DOHH2 (cell line): ENCODE measurements around the gene MUSK.

ENCODE experiments used
- H3F3A ChIP-seq: fragments of 200-600 bp; sonication (generic), shearing (Covaris generic); 2 replicates; pipeline ENCODE4 v1.6.0; 2016; ENCODE audit warnings: antibody characterized with exemption, mild to moderate bottlenecking; ENCODE audit not compliant: control insufficient read depth, insufficient read depth
- H3K27ac ChIP-seq: fragments of 200-600 bp; sonication (generic); 2 replicates; pipeline ENCODE4 v1.5.1; 2014; ENCODE audit warnings: low read depth, mild to moderate bottlenecking, low read length, moderate library complexity
- H3K27me3 ChIP-seq: fragments of 200-600 bp; sonication (generic); 2 replicates; pipeline ENCODE4 v1.6.1; 2014; ENCODE audit warnings: mild to moderate bottlenecking, low read length, mixed read lengths; ENCODE audit not compliant: control insufficient read depth
- H3K36me3 ChIP-seq: fragments of 200-600 bp; sonication (generic); 2 replicates; pipeline ENCODE4 v1.6.1; 2014; ENCODE audit warnings: mild to moderate bottlenecking, low read length, moderate library complexity, mixed read lengths; ENCODE audit not compliant: control insufficient read depth
- H3K4me1 ChIP-seq: fragments of 200-600 bp; sonication (generic); 2 replicates; pipeline ENCODE4 v1.6.1; 2014; ENCODE audit warnings: mild to moderate bottlenecking, low read length, mixed read lengths; ENCODE audit not compliant: control insufficient read depth
- H3K4me2 ChIP-seq: fragments of 200-600 bp; sonication (generic); 2 replicates; pipeline ENCODE4 v1.6.0; 2014; ENCODE audit warnings: mild to moderate bottlenecking, low read length, moderate library complexity
- H3K4me3 ChIP-seq: fragments of 200-600 bp; sonication (generic); 2 replicates; pipeline ENCODE4 v1.5.1; 2014; ENCODE audit warnings: mild to moderate bottlenecking, low read length, mixed read lengths
- H3K79me2 ChIP-seq: fragments of 200-600 bp; sonication (generic); 2 replicates; pipeline ENCODE4 v1.6.1; 2014; ENCODE audit warnings: mild to moderate bottlenecking, low read length, mixed read lengths; ENCODE audit not compliant: control insufficient read depth
- H3K9me2 ChIP-seq: fragments of 200-600 bp; sonication (generic); replicated peaks from 2 replicates; pipeline ENCODE4 v1.6.1; 2014; ENCODE audit warnings: mild to moderate bottlenecking, low read length, mixed read lengths; ENCODE audit not compliant: control insufficient read depth
- H3K9me3 ChIP-seq: fragments of 200-600 bp; sonication (generic); 2 replicates; pipeline ENCODE4 v1.6.1; 2014; ENCODE audit warnings: antibody characterized with exemption, low read length, mixed read lengths; ENCODE audit not compliant: control insufficient read depth, insufficient read depth
- H4K20me1 ChIP-seq: fragments of 200-600 bp; sonication (generic); 2 replicates; pipeline ENCODE4 v1.6.0; 2014; ENCODE audit warnings: low read depth, mild to moderate bottlenecking, antibody characterized with exemption, low read length, moderate library complexity; ENCODE audit not compliant: control insufficient read depth, insufficient read depth
- CTCF ChIP-seq: fragments of 200-600 bp; sonication (generic); IDR thresholded peaks from one replicate; pipeline ENCODE4 v1.5.1; 2014; ENCODE audit warnings: antibody characterized with exemption, mild to moderate bottlenecking, low read depth, low read length; ENCODE audit not compliant: poor library complexity, severe bottlenecking
- EZH2phosphoT487 ChIP-seq: fragments of 200-600 bp; sonication (generic); IDR thresholded peaks from 2 replicates; pipeline ENCODE4 v1.6.1; 2017; ENCODE audit warnings: borderline replicate concordance, mild to moderate bottlenecking, antibody characterized with exemption, low read length, moderate library complexity, mixed read lengths

The MUSK gene

GRCh38 chr9:110622368-110622767 lies 46.2 kb upstream of the MUSK start:
- Histone ChIP-seq H3K4me3 (no peak overlapping the region), H4K20me1 (no peaks in the 10 kb centered on the region), H3K27me3 (no peaks in the 10 kb centered on the region; the same call in 1 of the 2 replicates), H3K27ac (no peak overlapping the region), H3K9me2 (no peaks in the 10 kb centered on the region), H3K4me1 (no peaks in the 10 kb centered on the region), H3F3A (no peaks in the 10 kb centered on the region), H3K36me3 (no peaks in the 10 kb centered on the region), H3K9me3 (no peaks in the 10 kb centered on the region), H3K4me2 (no peak overlapping the region), H3K79me2 (no peaks in the 10 kb centered on the region)
- TF ChIP-seq CTCF, result no peak

- TF ChIP-seq EZH2phosphoT487, result no peak
- TF ChIP-seq CTCF, result peak; percentile 70
- no peaks in the 10 kb centered on the region for H3K27me3 ChIP-seq
Measured at GRCh38 chr9:110623462-110624025, 45.0 kb upstream of the MUSK start.

GRCh38 chr9:110626101-110626829 lies 42.3 kb upstream of the MUSK start:
- Histone ChIP-seq H3K4me3 (no peak overlapping the region), H3F3A (no peaks in the 10 kb centered on the region), H3K79me2 (no peaks in the 10 kb centered on the region), H3K4me1 (no peaks in the 10 kb centered on the region), H3K4me2 (no peak overlapping the region), H3K27me3 (0 out of 2 replicates have a peak, but pooled peaks cover 7% of the 10 kb centered on the region), H4K20me1 (no peaks in the 10 kb centered on the region), H3K27ac (no peak overlapping the region), H3K9me2 (no peaks in the 10 kb centered on the region), H3K9me3 (no peaks in the 10 kb centered on the region), H3K36me3 (no peaks in the 10 kb centered on the region)
- TF ChIP-seq EZH2phosphoT487 (no peak), CTCF (no peak)

More at GRCh38 chr9:110623462-110624025, 45.0 kb upstream of the MUSK start:
- Histone ChIP-seq H3K79me2 (no peaks in the 10 kb centered on the region), H4K20me1 (no peaks in the 10 kb centered on the region), H3K4me3 (no peak overlapping the region), H3F3A (no peaks in the 10 kb centered on the region), H3K36me3 (no peaks in the 10 kb centered on the region), H3K4me1 (no peaks in the 10 kb centered on the region), H3K9me2 (no peaks in the 10 kb centered on the region), H3K4me2 (no peak overlapping the region), H3K9me3 (no peaks in the 10 kb centered on the region), H3K27ac (no peak overlapping the region)
